MM.1S (cell line): ENCODE data around the gene PKP4.

Experiments
- EZH2phosphoT487 ChIP-seq: fragments of 300-600 bp; sonication (generic); IDR thresholded peaks from 2 replicates; pipeline ENCODE4 v1.6.1; 2018; ENCODE audit warnings: antibody characterized with exemption, low read length
- TF ChIP-seq, protein P1 (sequence below): fragments of 300-600 bp; sonication (generic); IDR thresholded peaks from 2 replicates; pipeline ENCODE4 v1.5.1; 2016; ENCODE audit warnings: antibody characterized with exemption, low read length, mixed read lengths

DNA sequence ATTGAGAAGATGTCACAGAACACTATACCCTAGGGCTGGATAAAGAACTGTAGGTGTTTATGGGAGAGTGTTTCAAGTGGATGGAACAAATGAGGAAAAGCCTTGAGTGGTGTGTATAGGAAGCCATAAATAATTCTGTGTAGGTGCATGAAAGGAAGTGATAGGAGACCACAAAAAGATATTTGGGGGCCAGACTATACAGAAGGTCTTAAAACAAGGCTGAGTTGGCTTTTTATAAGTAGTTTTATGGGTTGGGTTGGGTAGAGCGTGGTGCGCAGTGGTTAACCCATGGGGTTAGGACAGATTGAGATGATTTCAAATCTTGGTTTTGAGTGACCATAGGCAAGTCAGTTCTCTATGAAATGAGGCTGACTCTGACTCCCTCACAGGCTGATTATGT, 110.5 kb downstream of the PKP4 start:
- TF ChIP-seq, protein P1, sequence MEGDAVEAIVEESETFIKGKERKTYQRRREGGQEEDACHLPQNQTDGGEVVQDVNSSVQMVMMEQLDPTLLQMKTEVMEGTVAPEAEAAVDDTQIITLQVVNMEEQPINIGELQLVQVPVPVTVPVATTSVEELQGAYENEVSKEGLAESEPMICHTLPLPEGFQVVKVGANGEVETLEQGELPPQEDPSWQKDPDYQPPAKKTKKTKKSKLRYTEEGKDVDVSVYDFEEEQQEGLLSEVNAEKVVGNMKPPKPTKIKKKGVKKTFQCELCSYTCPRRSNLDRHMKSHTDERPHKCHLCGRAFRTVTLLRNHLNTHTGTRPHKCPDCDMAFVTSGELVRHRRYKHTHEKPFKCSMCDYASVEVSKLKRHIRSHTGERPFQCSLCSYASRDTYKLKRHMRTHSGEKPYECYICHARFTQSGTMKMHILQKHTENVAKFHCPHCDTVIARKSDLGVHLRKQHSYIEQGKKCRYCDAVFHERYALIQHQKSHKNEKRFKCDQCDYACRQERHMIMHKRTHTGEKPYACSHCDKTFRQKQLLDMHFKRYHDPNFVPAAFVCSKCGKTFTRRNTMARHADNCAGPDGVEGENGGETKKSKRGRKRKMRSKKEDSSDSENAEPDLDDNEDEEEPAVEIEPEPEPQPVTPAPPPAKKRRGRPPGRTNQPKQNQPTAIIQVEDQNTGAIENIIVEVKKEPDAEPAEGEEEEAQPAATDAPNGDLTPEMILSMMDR = no peak
- no peak for TF ChIP-seq EZH2phosphoT487
